ENCODE data around the gene GLG1.
"Not testable (repeated sequence)": the region's sequence is repeated elsewhere in the genome, so short reads cannot be mapped to it uniquely, and the experiment has no call there.

Gene GLG1

DNA sequence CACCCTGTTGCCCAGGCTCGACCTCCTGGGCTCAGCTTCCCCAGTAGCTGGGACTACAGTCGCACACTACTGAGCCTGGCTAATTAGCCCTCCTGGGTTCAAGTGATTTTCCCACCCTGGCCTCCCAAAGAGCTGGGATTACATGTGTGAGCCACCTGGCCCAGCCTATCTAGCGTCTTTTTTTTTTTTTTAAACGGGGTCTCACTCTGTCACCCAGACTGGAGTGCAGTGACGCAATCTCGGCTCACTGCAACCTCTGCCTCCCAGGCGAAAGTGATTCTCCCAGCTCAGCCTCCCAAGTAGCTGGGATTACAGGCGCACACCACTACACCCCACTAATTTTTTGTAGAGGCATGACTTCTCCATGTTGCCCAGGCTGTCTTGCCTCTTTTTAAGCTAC, 33.3 kb downstream of the GLG1 start:
- DNase-seq = peak; percentile 9

GRCh38 chr16:74570412-74571301, 36.3 kb downstream of the GLG1 start:
- DNase-seq = no peak

GRCh38 chr16:74568961-74569631, 37.8 kb downstream of the GLG1 start:
- no peak for DNase-seq

DNA sequence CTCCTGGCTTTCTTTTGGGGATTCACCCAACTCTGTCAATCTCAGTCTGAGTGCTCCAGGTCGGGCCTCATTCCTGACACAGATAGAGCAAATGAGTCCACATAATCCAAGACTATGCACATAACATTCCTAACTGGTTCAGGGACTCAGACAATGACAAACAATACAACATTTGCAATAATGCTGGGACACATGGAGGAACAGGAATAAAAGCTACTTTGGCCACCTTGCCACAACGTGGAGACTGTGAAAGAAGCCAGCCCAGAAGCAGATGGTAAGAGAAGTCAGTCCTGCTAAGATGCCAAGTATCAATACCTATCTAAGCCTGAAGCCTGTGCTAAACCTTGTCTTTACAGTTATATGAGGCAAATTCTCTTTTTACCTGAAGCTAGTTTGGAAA, 39.0 kb downstream of the GLG1 start:
- no peak for DNase-seq

DNA sequence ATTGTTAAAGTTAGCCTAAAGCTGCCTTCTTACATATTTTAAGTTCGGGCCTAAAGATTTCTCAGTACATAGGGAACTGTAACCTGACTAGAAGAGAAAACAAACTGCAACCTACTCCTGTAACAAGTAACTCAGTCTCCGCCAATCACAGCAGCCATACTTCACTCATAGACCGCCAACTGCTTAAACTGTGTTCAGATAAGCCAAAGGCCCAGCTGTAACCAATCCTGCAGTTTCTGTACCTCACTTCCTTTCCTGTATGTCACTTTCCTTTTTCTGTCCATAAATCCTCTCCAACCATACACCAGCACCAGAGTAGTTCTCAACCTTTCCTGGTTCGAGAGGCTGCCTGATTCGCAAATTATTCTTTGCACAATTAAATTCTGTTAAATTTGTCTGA, 41.5 kb downstream of the GLG1 start:
- peak; percentile 68 for DNase-seq

DNA sequence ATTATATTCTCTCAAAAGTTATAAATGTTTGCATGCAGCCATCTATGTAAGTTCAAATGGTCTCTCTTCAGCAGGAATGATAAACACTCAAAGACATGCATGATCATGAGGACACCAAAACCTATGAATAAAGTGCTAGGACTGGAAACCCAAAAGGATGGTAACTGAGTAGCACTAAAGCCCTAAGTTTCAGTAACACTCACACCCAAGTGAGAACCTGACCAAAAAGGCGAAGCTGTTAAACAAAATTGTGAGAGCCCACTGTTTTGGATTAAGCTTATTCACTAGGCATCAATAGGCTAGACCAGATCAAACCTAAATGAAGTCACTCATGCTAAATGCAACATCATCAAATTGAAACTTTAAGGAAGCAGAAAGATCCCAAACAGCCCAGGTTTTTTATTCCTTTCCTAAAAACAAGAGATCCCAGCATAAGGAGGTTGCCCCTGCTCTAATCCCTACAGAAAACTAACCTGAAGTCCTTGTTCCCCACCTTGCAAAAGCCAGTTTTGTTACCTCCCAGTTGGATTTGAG, 42.4 kb downstream of the GLG1 start:
- no peak for DNase-seq

DNA sequence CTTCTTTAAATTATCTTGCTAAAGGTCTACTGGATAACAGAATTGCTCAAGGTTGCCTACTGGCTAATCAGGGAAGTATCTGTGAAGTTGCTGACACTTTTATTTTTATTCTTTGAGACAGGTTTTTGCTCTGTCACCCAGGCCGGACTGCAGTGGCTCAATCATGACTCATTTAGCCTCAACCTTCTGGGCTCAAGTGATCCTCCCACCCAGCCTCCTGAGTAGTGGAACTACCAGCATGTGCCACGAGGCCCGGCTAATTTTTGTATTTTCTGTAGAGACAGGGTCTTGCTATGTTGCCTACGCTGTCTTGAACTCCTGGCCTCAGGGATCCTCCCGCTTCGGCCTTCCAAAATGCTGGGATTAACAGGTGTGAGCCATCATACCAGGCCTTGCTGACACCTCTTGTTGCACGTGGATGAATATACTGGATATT, 43.1 kb downstream of the GLG1 start:
- peak; percentile 93 for DNase-seq

DNA sequence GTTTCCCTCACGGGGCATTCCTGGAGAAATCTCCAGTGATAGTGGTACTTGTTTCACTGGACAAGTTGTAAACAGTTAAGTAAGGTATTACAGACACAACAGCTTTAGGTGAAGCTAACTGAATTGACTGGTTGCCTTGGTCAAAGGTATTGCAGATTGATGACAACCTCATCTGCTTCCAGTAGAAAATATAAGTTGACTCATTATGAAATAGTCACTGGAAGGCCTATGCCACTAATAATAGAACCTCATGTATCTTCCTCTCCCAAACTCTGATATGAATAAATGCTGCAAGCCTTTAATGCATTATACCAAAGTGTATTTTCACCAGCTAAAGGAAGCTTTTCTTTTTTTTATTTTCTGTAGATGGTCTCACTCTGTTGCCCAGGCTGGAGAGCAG, 44.8 kb downstream of the GLG1 start:
- DNase-seq = no peak

- DNase-seq = no peak
Measured at GRCh38 chr16:74561626-74562025, 45.3 kb downstream of the GLG1 start.

DNA sequence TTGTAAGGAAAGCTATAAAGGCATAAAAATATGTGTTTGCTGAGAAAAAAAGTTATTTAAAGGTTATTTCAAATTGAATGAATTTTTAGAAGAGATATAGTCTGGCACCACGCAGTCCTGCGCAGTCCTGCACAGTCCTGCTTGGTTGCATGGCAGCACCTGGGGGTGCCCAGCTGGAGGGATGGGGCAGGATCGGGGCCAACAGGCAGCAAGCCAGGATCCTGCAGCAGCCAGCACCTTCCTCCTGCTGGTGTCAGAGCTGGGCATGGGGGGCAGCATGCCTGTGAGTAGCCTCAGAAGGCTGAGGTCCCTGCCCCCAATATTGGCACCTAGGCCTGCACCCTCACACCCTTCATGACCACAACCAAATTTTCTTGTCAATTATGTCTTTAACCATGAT, 46.0 kb downstream of the GLG1 start:
- no peak for DNase-seq

GRCh38 chr16:74558873-74559272, 48.0 kb downstream of the GLG1 start:
- no peak for DNase-seq

DNA sequence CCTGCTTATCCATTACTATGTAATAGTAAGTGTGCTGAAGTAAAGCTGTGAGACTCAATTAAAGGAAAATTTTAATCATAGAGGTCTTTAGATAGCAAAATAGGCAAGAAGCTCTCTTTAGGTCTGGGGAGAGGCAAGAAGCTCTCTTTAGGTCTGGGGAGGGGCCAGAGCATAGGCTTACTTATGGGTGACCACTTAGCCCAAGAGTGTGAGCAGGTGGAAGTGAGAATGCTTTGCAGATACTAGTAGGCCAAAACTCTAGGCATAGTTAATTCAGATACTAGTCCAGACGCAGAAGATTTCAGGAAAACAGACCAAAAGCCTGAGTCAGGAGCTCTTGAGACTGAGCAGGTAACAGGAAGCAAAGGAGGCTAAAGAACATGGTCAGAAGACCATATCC, 49.6 kb downstream of the GLG1 start:
- no peak for DNase-seq

- no peak for DNase-seq
Measured at GRCh38 chr16:74556375-74556922, 50.5 kb downstream of the GLG1 start.

- DNase-seq = peak; percentile 55
Measured at GRCh38 chr16:74552357-74552756, 54.6 kb downstream of the GLG1 start.

DNA sequence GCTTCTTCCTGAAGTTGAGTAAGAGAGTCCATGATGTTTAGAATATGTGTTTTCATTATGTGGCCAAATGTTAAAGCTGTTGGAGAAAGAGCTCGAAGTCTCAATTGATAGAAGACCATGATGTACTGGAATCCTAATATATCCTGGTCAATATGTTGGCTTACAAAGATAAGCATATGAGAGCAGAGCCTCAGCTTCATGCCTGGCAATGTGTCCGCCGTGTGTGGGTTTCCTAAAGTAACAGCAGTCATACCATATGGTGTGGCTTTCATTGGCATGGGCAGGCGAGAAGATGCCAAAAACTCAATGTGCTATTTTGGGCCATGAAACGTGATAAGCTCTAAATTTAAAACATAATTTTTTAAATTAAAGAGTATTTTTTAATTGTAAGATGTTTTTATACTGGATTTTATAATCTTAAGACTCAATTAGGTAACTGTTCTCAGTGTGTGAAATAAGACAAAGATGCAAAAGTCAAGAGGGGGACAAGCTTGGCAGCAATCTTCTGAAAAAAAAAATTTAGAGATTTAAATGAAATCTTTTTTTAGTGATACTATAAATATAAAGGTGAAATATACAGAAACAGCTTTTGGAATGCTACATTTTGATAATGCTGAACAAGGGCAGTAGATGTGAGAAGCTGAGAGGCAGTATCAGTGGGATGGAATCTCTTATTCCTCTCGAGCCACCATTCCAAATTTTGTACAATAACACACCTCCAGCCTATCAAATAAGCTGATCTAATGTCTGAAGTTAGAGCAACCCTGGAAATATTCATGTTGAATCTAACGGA, 56.5 kb downstream of the GLG1 start:
- not testable (repeated sequence) for DNase-seq

- DNase-seq = not testable (repeated sequence)
Measured at GRCh38 chr16:74546112-74546511, 60.8 kb downstream of the GLG1 start.

DNA sequence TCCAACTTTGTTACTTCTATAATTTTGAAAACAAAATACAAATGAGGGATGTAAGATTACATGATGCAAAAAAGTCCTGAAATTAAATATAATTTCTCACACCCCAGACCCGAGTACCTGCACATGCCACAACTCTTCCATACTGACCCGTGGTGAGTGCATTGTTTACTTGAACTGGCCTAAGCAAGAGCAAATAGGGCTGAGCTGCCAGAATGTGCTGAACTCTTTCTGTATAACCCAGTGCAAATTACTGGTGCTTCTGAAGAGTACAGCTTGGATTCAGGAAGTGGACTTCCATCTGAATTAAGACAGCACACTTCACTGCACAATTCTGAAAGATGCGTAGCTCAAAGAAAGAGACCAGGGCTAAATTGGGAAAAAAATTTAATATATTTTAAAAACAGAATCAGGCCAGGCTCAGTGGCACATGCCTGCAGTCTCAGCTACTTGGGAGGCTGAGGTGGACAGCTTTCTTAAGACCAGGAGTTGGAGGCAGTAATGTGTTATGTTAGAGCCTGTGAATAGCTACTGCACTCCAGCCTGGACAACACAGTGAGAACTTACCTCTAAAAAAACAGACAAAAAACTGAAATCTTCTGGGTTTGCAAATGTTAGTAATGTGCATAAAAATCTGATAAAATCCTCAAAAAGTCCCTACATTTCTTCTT, 63.9 kb downstream of the GLG1 start:
- not testable (repeated sequence) for DNase-seq

GRCh38 chr16:74540663-74541062, 66.3 kb downstream of the GLG1 start:
- not testable (repeated sequence) for DNase-seq

DNA sequence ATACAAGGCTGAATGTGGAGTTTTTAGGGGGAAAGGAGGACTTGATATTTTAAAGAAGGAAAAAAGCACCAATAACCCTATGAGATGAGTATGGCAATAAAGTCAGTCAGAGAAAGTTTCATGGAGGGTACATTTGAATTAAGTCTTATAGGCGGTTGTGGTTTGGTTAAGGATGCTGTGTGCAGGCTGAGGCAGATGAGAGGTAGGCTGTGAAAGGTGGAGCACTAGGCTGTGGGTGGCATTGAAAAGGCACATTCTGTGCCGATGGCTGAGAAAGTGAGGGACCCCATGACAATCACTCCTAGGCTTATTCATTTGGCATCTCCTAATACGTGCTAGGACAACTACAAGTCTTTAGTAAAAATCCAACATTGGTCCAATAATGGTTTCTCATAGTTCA, 68.1 kb downstream of the GLG1 start:
- not testable (repeated sequence) for DNase-seq

DNA sequence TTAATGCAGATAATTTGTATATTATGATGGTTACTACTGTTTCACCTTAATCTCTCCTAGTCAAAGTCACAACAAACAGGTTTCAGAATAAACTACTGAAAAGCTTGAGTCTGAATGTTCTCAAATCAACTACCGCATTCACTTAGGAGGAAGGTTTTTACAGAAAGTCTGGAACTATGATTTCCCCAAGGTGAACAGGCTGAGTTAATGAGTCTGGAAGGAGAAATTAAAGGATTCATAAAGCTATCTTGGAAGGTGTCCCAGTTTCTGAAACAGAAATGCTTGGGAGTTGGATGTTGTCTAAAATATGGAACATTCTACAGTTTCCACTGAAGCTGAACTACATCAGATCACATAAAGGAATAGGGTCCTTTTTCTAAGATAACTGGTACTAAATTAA, 69.2 kb downstream of the GLG1 start:
- DNase-seq = not testable (repeated sequence)

- not testable (repeated sequence) for DNase-seq
Measured at GRCh38 chr16:74534650-74535049, 72.3 kb downstream of the GLG1 start.

- no peak for DNase-seq
Measured at GRCh38 chr16:74524926-74525325, 82.0 kb downstream of the GLG1 start.
